GM23338 (cell line): ENCODE data around the gene NKX2-4. TPM values are rescaled to one million over a fixed set of nuclear protein-coding genes. Genes with fewer than 3 reads are reported as not detected.

ENCODE experiments used
- ATAC-seq: fragments of 200-7000 bp; cut with Tn5 transposase; 3 replicates; pipeline ENCODE4 v1.9.1; 2020
- DNase-seq: peaks from one replicate; pipeline ENCODE4 v3.0.0-alpha.2; 2015; ENCODE audit warnings: low spot score
- H2AFZ ChIP-seq: fragments of 200-600 bp; sonication (generic); 2 replicates; pipeline ENCODE4 v1.8.0; 2016; ENCODE audit warnings: antibody characterized with exemption, mild to moderate bottlenecking, moderate library complexity
- H3F3A ChIP-seq: fragments of 200-600 bp; sonication (generic); replicated peaks from 2 replicates; pipeline ENCODE4 v1.8.0; 2017; ENCODE audit warnings: antibody characterized with exemption, mixed run types, low read depth
- H3K27ac ChIP-seq: fragments of 200-600 bp; sonication (generic); 2 replicates; pipeline ENCODE4 v1.6.1; 2016; ENCODE audit warnings: low read depth
- H3K27me3 ChIP-seq: fragments of 200-600 bp; sonication (generic); 2 replicates; pipeline ENCODE4 v1.8.0; 2016; ENCODE audit warnings: mild to moderate bottlenecking, mixed run types, moderate library complexity; ENCODE audit not compliant: insufficient read depth
- H3K36me3 ChIP-seq: fragments of 200-600 bp; sonication (generic); 2 replicates; pipeline ENCODE4 v1.8.0; 2016; ENCODE audit warnings: mild to moderate bottlenecking; ENCODE audit not compliant: insufficient read depth
- H3K4me1 ChIP-seq: fragments of 200-600 bp; sonication (generic); 2 replicates; pipeline ENCODE4 v1.8.0; 2016; ENCODE audit warnings: mild to moderate bottlenecking, moderate library complexity; ENCODE audit not compliant: insufficient read depth
- H3K4me2 ChIP-seq: fragments of 200-600 bp; sonication (generic); 2 replicates; pipeline ENCODE4 v1.7.1; 2017; ENCODE audit warnings: mixed run types
- H3K4me3 ChIP-seq: fragments of 200-600 bp; sonication (generic); 2 replicates; pipeline ENCODE4 v1.6.1; 2016; ENCODE audit warnings: mixed run types
- H3K79me2 ChIP-seq: fragments of 200-600 bp; sonication (generic); replicated peaks from 2 replicates; pipeline ENCODE4 v1.8.0; 2017; ENCODE audit warnings: mild to moderate bottlenecking; ENCODE audit not compliant: insufficient read depth
- H3K9me2 ChIP-seq: fragments of 200-600 bp; sonication (generic); 2 replicates; pipeline ENCODE4 v1.8.0; 2017; ENCODE audit not compliant: insufficient read depth
- H4K20me1 ChIP-seq: fragments of 200-600 bp; sonication (generic); replicated peaks from 2 replicates; pipeline ENCODE4 v1.8.0; 2017; ENCODE audit warnings: mild to moderate bottlenecking; ENCODE audit not compliant: insufficient read depth
- H3K27ac Mint-ChIP-seq: 2 replicates; pipeline ENCODE4 v1.8.0; 2020; ENCODE audit warnings: inconsistent platforms, mild to moderate bottlenecking, moderate library complexity, mixed read lengths
- H3K27me3 Mint-ChIP-seq: 3 replicates; pipeline ENCODE4 v1.8.0; 2022; ENCODE audit warnings: low read depth, mild to moderate bottlenecking, moderate library complexity, mixed read lengths, inconsistent platforms; ENCODE audit not compliant: insufficient read depth, poor library complexity
- H3K36me3 Mint-ChIP-seq: 3 replicates; pipeline ENCODE4 v1.8.0; 2021; ENCODE audit warnings: low read depth, mild to moderate bottlenecking, inconsistent platforms, moderate library complexity, mixed read lengths
- H3K4me1 Mint-ChIP-seq: 3 replicates; pipeline ENCODE4 v1.8.0; 2020; ENCODE audit warnings: mild to moderate bottlenecking, inconsistent platforms, mixed read lengths
- H3K4me3 Mint-ChIP-seq: 3 replicates; pipeline ENCODE4 v1.8.0; 2021; ENCODE audit warnings: moderate library complexity, mild to moderate bottlenecking, inconsistent platforms, mixed read lengths
- H3K9me3 Mint-ChIP-seq: 3 replicates; pipeline ENCODE4 v1.8.0; 2020; ENCODE audit warnings: moderate library complexity, mild to moderate bottlenecking, inconsistent platforms, mixed read lengths
- CREB1 ChIP-seq: fragments of 250-450 bp; sonication (Bioruptor Pico); IDR thresholded peaks from 2 replicates; pipeline ENCODE4 v1.5.0; 2020; ENCODE audit warnings: low read depth, mild to moderate bottlenecking, moderate library complexity
- ETS1 ChIP-seq: IDR thresholded peaks from 2 replicates; pipeline ENCODE4 v1.6.1; 2016; ENCODE audit warnings: antibody characterized with exemption
- EZH2 ChIP-seq: fragments of 200-600 bp; sonication (generic); IDR thresholded peaks from one replicate; pipeline ENCODE4 v1.8.0; 2017; ENCODE audit warnings: antibody characterized with exemption, mild to moderate bottlenecking, low read depth; ENCODE audit not compliant: unreplicated experiment
- EZH2phosphoT487 ChIP-seq: fragments of 200-600 bp; sonication (generic); IDR thresholded peaks from one replicate; pipeline ENCODE4 v1.8.1; 2018; ENCODE audit warnings: antibody characterized with exemption; ENCODE audit not compliant: unreplicated experiment
- JUNB ChIP-seq: IDR thresholded peaks from one replicate; pipeline ENCODE4 v1.6.1; 2016; ENCODE audit warnings: antibody characterized with exemption; ENCODE audit not compliant: unreplicated experiment
- NANOG ChIP-seq: IDR thresholded peaks from 2 replicates; pipeline ENCODE4 v1.6.1; 2016; ENCODE audit warnings: antibody characterized with exemption, borderline replicate concordance
- POLR2AphosphoS5 ChIP-seq: IDR thresholded peaks from 2 replicates; pipeline ENCODE4 v1.6.1; 2016; ENCODE audit warnings: antibody characterized with exemption, low read depth
- REST ChIP-seq: IDR thresholded peaks from one replicate; pipeline ENCODE4 v1.6.1; 2018; ENCODE audit warnings: antibody characterized with exemption; ENCODE audit not compliant: unreplicated experiment
- STAT1 ChIP-seq: IDR thresholded peaks from one replicate; pipeline ENCODE4 v1.6.1; 2016; ENCODE audit warnings: antibody characterized with exemption; ENCODE audit not compliant: unreplicated experiment
- ZNF114 ChIP-seq: fragments of 250-450 bp; sonication (Bioruptor Pico); IDR thresholded peaks from 2 replicates; pipeline ENCODE4 v1.5.0; 2020; ENCODE audit warnings: mild to moderate bottlenecking, moderate library complexity
- ZNF331 ChIP-seq: fragments of 250-450 bp; sonication (Bioruptor Pico); IDR thresholded peaks from 2 replicates; pipeline ENCODE4 v1.5.0; 2020; ENCODE audit warnings: low read depth, mild to moderate bottlenecking, moderate library complexity
- polyA plus RNA-seq: library from polyadenylated mRNA; unstranded; fragments of >200 nt; fragmentation: Nextera tagmentation; extraction: Ambion mirVana; gene quantifications from 2 replicates; pipeline ENCODE4 v1.2.1, GENCODE V29; 2016
- total RNA-seq: library from RNA; depleted of rRNA; stranded (reverse); fragments of >200 nt; shearing (Covaris generic); gene quantifications from 2 replicates; pipeline ENCODE4 v1.2.3, GENCODE V29; 2014
- TF ChIP-seq, protein P1 (sequence below), 2 experiments: fragments of 200-600 bp in 1 of 2; sonication (generic) in 1 of 2; conservative IDR thresholded peaks; 2 replicates each; pipeline versions ENCODE4 v1.5.1 to v1.6.1; 2016 to 2017; ENCODE audit warnings: antibody characterized with exemption in 2 of 2, low read depth in 2 of 2, mild to moderate bottlenecking in 2 of 2, moderate library complexity in 1 of 2
- TF ChIP-seq, protein P2 (sequence below): fragments of 250-450 bp; sonication (Bioruptor Pico); IDR thresholded peaks from 2 replicates; pipeline ENCODE4 v1.5.0; 2020; ENCODE audit warnings: mild to moderate bottlenecking, moderate library complexity

Gene NKX2-4
- total and polyA plus RNA-seq, 2 experiments from 2014 or later = 0.61 to 2.1 TPM

- TF ChIP-seq, protein P1, sequence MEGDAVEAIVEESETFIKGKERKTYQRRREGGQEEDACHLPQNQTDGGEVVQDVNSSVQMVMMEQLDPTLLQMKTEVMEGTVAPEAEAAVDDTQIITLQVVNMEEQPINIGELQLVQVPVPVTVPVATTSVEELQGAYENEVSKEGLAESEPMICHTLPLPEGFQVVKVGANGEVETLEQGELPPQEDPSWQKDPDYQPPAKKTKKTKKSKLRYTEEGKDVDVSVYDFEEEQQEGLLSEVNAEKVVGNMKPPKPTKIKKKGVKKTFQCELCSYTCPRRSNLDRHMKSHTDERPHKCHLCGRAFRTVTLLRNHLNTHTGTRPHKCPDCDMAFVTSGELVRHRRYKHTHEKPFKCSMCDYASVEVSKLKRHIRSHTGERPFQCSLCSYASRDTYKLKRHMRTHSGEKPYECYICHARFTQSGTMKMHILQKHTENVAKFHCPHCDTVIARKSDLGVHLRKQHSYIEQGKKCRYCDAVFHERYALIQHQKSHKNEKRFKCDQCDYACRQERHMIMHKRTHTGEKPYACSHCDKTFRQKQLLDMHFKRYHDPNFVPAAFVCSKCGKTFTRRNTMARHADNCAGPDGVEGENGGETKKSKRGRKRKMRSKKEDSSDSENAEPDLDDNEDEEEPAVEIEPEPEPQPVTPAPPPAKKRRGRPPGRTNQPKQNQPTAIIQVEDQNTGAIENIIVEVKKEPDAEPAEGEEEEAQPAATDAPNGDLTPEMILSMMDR (conservative IDR thresholded peaks at IDR 0.05; ENCODE audit: low read depth in 2 of 2) = no peak
- TF ChIP-seq EZH2phosphoT487 (no peak), CREB1 (CRISPR knock-in tag) (no peak), ZNF114 (CRISPR knock-in tag) (no peak), EZH2 (no peak), JUNB (no peak), ZNF331 (CRISPR knock-in tag) (no peak), REST (no peak), NANOG (no peak), ETS1 (no peak), STAT1 (no peak), POLR2AphosphoS5 (no peak)
- TF ChIP-seq, protein P2, sequence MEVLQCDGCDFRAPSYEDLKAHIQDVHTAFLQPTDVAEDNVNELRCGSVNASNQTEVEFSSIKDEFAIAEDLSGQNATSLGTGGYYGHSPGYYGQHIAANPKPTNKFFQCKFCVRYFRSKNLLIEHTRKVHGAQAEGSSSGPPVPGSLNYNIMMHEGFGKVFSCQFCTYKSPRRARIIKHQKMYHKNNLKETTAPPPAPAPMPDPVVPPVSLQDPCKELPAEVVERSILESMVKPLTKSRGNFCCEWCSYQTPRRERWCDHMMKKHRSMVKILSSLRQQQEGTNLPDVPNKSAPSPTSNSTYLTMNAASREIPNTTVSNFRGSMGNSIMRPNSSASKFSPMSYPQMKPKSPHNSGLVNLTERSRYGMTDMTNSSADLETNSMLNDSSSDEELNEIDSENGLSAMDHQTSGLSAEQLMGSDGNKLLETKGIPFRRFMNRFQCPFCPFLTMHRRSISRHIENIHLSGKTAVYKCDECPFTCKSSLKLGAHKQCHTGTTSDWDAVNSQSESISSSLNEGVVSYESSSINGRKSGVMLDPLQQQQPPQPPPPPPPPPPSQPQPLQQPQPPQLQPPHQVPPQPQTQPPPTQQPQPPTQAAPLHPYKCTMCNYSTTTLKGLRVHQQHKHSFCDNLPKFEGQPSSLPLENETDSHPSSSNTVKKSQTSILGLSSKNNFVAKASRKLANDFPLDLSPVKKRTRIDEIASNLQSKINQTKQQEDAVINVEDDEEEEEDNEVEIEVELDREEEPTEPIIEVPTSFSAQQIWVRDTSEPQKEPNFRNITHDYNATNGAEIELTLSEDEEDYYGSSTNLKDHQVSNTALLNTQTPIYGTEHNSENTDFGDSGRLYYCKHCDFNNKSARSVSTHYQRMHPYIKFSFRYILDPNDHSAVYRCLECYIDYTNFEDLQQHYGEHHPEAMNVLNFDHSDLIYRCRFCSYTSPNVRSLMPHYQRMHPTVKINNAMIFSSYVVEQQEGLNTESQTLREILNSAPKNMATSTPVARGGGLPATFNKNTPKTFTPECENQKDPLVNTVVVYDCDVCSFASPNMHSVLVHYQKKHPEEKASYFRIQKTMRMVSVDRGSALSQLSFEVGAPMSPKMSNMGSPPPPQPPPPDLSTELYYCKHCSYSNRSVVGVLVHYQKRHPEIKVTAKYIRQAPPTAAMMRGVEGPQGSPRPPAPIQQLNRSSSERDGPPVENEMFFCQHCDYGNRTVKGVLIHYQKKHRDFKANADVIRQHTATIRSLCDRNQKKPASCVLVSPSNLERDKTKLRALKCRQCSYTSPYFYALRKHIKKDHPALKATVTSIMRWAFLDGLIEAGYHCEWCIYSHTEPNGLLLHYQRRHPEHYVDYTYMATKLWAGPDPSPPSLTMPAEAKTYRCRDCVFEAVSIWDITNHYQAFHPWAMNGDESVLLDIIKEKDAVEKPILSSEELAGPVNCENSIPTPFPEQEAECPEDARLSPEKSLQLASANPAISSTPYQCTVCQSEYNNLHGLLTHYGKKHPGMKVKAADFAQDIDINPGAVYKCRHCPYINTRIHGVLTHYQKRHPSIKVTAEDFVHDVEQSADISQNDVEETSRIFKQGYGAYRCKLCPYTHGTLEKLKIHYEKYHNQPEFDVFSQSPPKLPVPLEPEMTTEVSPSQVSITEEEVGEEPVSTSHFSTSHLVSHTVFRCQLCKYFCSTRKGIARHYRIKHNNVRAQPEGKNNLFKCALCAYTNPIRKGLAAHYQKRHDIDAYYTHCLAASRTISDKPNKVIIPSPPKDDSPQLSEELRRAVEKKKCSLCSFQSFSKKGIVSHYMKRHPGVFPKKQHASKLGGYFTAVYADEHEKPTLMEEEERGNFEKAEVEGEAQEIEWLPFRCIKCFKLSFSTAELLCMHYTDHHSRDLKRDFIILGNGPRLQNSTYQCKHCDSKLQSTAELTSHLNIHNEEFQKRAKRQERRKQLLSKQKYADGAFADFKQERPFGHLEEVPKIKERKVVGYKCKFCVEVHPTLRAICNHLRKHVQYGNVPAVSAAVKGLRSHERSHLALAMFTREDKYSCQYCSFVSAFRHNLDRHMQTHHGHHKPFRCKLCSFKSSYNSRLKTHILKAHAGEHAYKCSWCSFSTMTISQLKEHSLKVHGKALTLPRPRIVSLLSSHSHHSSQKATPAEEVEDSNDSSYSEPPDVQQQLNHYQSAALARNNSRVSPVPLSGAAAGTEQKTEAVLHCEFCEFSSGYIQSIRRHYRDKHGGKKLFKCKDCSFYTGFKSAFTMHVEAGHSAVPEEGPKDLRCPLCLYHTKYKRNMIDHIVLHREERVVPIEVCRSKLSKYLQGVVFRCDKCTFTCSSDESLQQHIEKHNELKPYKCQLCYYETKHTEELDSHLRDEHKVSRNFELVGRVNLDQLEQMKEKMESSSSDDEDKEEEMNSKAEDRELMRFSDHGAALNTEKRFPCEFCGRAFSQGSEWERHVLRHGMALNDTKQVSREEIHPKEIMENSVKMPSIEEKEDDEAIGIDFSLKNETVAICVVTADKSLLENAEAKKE = no peak
- Mint-ChIP-seq H3K27ac (no peak overlapping the region), H3K36me3 (peaks cover 11% of the 10 kb centered on the region; the same call in 1 of the 3 replicates), H3K4me1 (peaks cover 9% of the 10 kb centered on the region), H3K4me3 (no peak overlapping the region), H3K9me3 (no peaks in the 10 kb centered on the region), H3K27me3 (peaks cover 3% of the 10 kb centered on the region)
- no peak overlapping the region for H3K4me2 ChIP-seq
- H4K20me1 ChIP-seq = peaks cover 19% of the 10 kb centered on the region
- peaks cover 68% of the 10 kb centered on the region for H3K79me2 ChIP-seq
- H3K36me3 ChIP-seq = peaks cover 12% of the 10 kb centered on the region; the same call in 1 of the 2 replicates
- no peak overlapping the region for H2AFZ ChIP-seq
- H3K4me3 ChIP-seq = no peak overlapping the region
- no peaks in the 10 kb centered on the region for H3K27me3 ChIP-seq
- H3K27ac ChIP-seq = no peak overlapping the region
- no peak for ATAC-seq
- H3F3A ChIP-seq = no peaks in the 10 kb centered on the region
- DNase-seq = no peak
- H3K9me2 ChIP-seq = no peaks in the 10 kb centered on the region
- H3K4me1 ChIP-seq = no peaks in the 10 kb centered on the region; the same call in 1 of the 2 replicates
Observed at GRCh38 chr20:21378259-21378658, 19.1 kb downstream of the NKX2-4 start.
